H1 (cell line): ENCODE data around the gene SPATA13. TPM values are rescaled to one million over a fixed set of nuclear protein-coding genes. Genes with fewer than 3 reads are reported as not detected.

ENCODE experiments used
- CTCF ChIA-PET: fragments of 300-600 bp; sonication (Branson Sonifier 250); formaldehyde crosslinking; loops from one replicate; lab custom pipeline; 2021; ENCODE audit not compliant: partially characterized antibody; lab: Charles Lee
- POLR2A ChIA-PET: fragments of 300-600 bp; sonication (Branson Sonifier 250); formaldehyde crosslinking; loops from one replicate; lab custom pipeline; 2021; ENCODE audit warnings: inconsistent platforms; ENCODE audit not compliant: partially characterized antibody; lab: Charles Lee
- DNase-seq, 2 experiments: peaks; one replicate each; pipeline versions ENCODE4 v3.0.0 to v3.0.0-alpha.2; 2010 to 2022; ENCODE audit warnings: low spot score in 2 of 2, low read depth in 1 of 2, mixed read lengths in 1 of 2
- FAIRE-seq: peaks from 2 replicates; lab custom pipeline; 2011; peaks lifted over from hg19 to GRCh38; lab: Jason Lieb, UNC
- H2AFZ ChIP-seq: 2 replicates; pipeline ENCODE4 v1.8.1; 2012; ENCODE audit warnings: low read length, inconsistent platforms
- H2AK5ac ChIP-seq: 2 replicates; pipeline ENCODE4 v1.6.1; 2013; ENCODE audit warnings: low read depth, low read length
- H2BK120ac ChIP-seq: replicated peaks from 2 replicates; pipeline ENCODE3; 2013; ENCODE audit warnings: low read depth, low read length, inconsistent platforms
- H2BK12ac ChIP-seq: 2 replicates; pipeline ENCODE4 v1.6.1; 2013; ENCODE audit warnings: low read depth, low read length
- H2BK15ac ChIP-seq: 2 replicates; pipeline ENCODE4 v1.6.1; 2013; ENCODE audit warnings: low read length
- H2BK20ac ChIP-seq: 2 replicates; pipeline ENCODE4 v1.6.1; 2013; ENCODE audit warnings: low read length
- H2BK5ac ChIP-seq: 2 replicates; pipeline ENCODE4 v1.6.1; 2013; ENCODE audit warnings: low read depth, low read length
- H3K14ac ChIP-seq: 2 replicates; pipeline ENCODE4 v1.6.1; 2013; ENCODE audit warnings: inconsistent platforms; ENCODE audit not compliant: insufficient read length
- H3K18ac ChIP-seq: 2 replicates; pipeline ENCODE4 v1.6.1; 2013; ENCODE audit warnings: low read length; ENCODE audit errors: extremely low read depth
- H3K23ac ChIP-seq: 2 replicates; pipeline ENCODE4 v1.6.1; 2013; ENCODE audit warnings: inconsistent platforms; ENCODE audit not compliant: insufficient read length
- H3K23me2 ChIP-seq: 2 replicates; pipeline ENCODE4 v1.6.1; 2013; ENCODE audit warnings: low read depth, low read length
- H3K27ac ChIP-seq: 2 replicates; pipeline ENCODE4 v1.6.1; 2011; ENCODE audit warnings: low read depth, low read length, inconsistent platforms
- H3K27me3 ChIP-seq, 4 experiments: replicated peaks in 1 of 4; 1 replicate in 1 of 4; 2 replicates in 3 of 4; pipeline versions ENCODE4 v1.6.1 to v1.8.1; 2011 to 2013; ENCODE audit warnings: low read length in 3 of 4, mild to moderate bottlenecking in 3 of 4, inconsistent platforms in 2 of 4, mixed read lengths in 2 of 4, moderate library complexity in 1 of 4; ENCODE audit not compliant: control insufficient read depth in 3 of 4, insufficient read depth in 3 of 4; ENCODE audit errors: extremely low read depth in 1 of 4
- H3K36me3 ChIP-seq, 4 experiments: 2 replicates each; pipeline versions ENCODE4 v1.6.1 to v1.8.1; 2011 to 2013; ENCODE audit warnings: mild to moderate bottlenecking in 4 of 4, low read length in 3 of 4, moderate library complexity in 2 of 4, control low read depth in 1 of 4, inconsistent platforms in 1 of 4; ENCODE audit not compliant: insufficient read depth in 4 of 4, control insufficient read depth in 2 of 4
- H3K4ac ChIP-seq: replicated peaks from 2 replicates; pipeline ENCODE3; 2013; ENCODE audit warnings: low read length, low read depth, mixed read lengths, inconsistent platforms; ENCODE audit not compliant: insufficient read length
- H3K4me1 ChIP-seq, 4 experiments: replicated peaks in 1 of 4; 1 replicate in 1 of 4; 2 replicates in 3 of 4; pipeline versions ENCODE4 v1.6.1 to v1.8.1; 2011 to 2013; ENCODE audit warnings: low read length in 3 of 4, inconsistent platforms in 2 of 4, mixed read lengths in 1 of 4; ENCODE audit not compliant: insufficient read depth in 4 of 4, control insufficient read depth in 3 of 4
- H3K4me2 ChIP-seq, 2 experiments: 2 replicates each; pipeline versions ENCODE4 v1.6.1 to v1.8.1; 2011 to 2013; ENCODE audit warnings: low read depth in 2 of 2, low read length in 2 of 2, control low read depth in 1 of 2, inconsistent platforms in 1 of 2, mild to moderate bottlenecking in 1 of 2; ENCODE audit not compliant: insufficient read depth in 1 of 2
- H3K4me3 ChIP-seq, 4 experiments: fragments of 200-600, 300-600 bp in 1 of 4; sonication (generic), shearing (Covaris generic), sonication (Bioruptor Twin) in 1 of 4; 2 replicates each; pipeline versions ENCODE4 v1.5.1 to v1.8.1; 2011 to 2016; ENCODE audit warnings: low read length in 4 of 4, low read depth in 3 of 4, control low read depth in 2 of 4, inconsistent platforms in 2 of 4, mild to moderate bottlenecking in 2 of 4, mixed read lengths in 1 of 4, moderate library complexity in 1 of 4; ENCODE audit not compliant: insufficient read depth in 2 of 4; ENCODE audit errors: extremely low read depth in 1 of 4
- H3K56ac ChIP-seq: replicated peaks from 2 replicates; pipeline ENCODE3; 2013; ENCODE audit warnings: low read depth, mild to moderate bottlenecking, mixed read lengths, low read length, inconsistent platforms; ENCODE audit not compliant: insufficient read length
- H3K79me1 ChIP-seq: 2 replicates; pipeline ENCODE4 v1.6.1; 2013; ENCODE audit warnings: low read depth, low read length, control low read depth
- H3K79me2 ChIP-seq, 2 experiments: 2 replicates each; pipeline versions ENCODE4 v1.6.1 to v1.8.1; 2012 to 2013; ENCODE audit warnings: low read length in 2 of 2, mild to moderate bottlenecking in 2 of 2, inconsistent platforms in 1 of 2; ENCODE audit not compliant: insufficient read depth in 2 of 2, control insufficient read depth in 1 of 2
- H3K9ac ChIP-seq, 4 experiments: replicated peaks in 1 of 4; 1 replicate in 1 of 4; 2 replicates in 3 of 4; pipeline versions ENCODE4 v1.6.1 to v1.8.1; 2011 to 2013; ENCODE audit warnings: low read depth in 3 of 4, low read length in 3 of 4, control low read depth in 2 of 4, mild to moderate bottlenecking in 2 of 4, moderate library complexity in 2 of 4, inconsistent platforms in 1 of 4; ENCODE audit errors: extremely low read depth in 1 of 4
- H3K9me3 ChIP-seq, 2 experiments: 2 replicates each; pipeline versions ENCODE4 v1.6.1 to v1.8.1; 2012 to 2013; ENCODE audit warnings: mild to moderate bottlenecking in 2 of 2, moderate library complexity in 2 of 2, control low read depth in 1 of 2, inconsistent platforms in 1 of 2, low read depth in 1 of 2, low read length in 1 of 2, mixed read lengths in 1 of 2; ENCODE audit not compliant: insufficient read depth in 2 of 2
- H4K20me1 ChIP-seq, 2 experiments: replicated peaks in 1 of 2; 2 replicates each; pipeline versions ENCODE3 to v1.8.1; 2011 to 2013; ENCODE audit warnings: inconsistent platforms in 2 of 2, low read length in 2 of 2, mild to moderate bottlenecking in 1 of 2; ENCODE audit not compliant: insufficient read depth in 2 of 2, control insufficient read depth in 1 of 2
- H4K5ac ChIP-seq: 2 replicates; pipeline ENCODE4 v1.6.1; 2013; ENCODE audit warnings: low read length, low read depth, mixed read lengths, inconsistent platforms; ENCODE audit not compliant: insufficient read length
- H4K8ac ChIP-seq: 2 replicates; pipeline ENCODE4 v1.8.0; 2013; ENCODE audit warnings: mild to moderate bottlenecking, moderate library complexity, low read length, inconsistent platforms; ENCODE audit not compliant: insufficient read depth; ENCODE audit errors: extremely low read depth
- H4K91ac ChIP-seq: replicated peaks from 2 replicates; pipeline ENCODE3; 2013; ENCODE audit warnings: low read length, mixed read lengths, inconsistent platforms; ENCODE audit not compliant: insufficient read length
- ASH2L ChIP-seq: fragments of 200-600, 300-600 bp; sonication (generic); IDR thresholded peaks from one replicate; pipeline ENCODE4 v1.7.1; 2017; ENCODE audit warnings: low read length
- BACH1 ChIP-seq: IDR thresholded peaks from 2 replicates; pipeline ENCODE4 v1.6.1; 2012; ENCODE audit warnings: low read length, improper control_type of control experiment
- CHD2 ChIP-seq: IDR thresholded peaks from 2 replicates; pipeline ENCODE4 v1.6.1; 2012; ENCODE audit warnings: low read length, improper control_type of control experiment
- CREB1 ChIP-seq: IDR thresholded peaks from 2 replicates; pipeline ENCODE4 v1.6.1; 2012; ENCODE audit warnings: inconsistent platforms
- EGR1 ChIP-seq: IDR thresholded peaks from 2 replicates; pipeline ENCODE4 v1.6.1; 2011; ENCODE audit warnings: low read depth, low read length, borderline replicate concordance
- EZH2 ChIP-seq: fragments of 200-600 bp; sonication (generic); IDR thresholded peaks from 2 replicates; pipeline ENCODE4 v1.7.1; 2012; ENCODE audit warnings: low read depth, mild to moderate bottlenecking, moderate library complexity, low read length, inconsistent platforms; ENCODE audit not compliant: severe bottlenecking
- GTF2F1 ChIP-seq: IDR thresholded peaks from 2 replicates; pipeline ENCODE4 v1.6.1; 2012; ENCODE audit warnings: low read depth, low read length, improper control_type of control experiment, borderline replicate concordance
- HDAC6 ChIP-seq: IDR thresholded peaks from one replicate; pipeline ENCODE4 v1.7.1; 2012; ENCODE audit warnings: low read depth, mild to moderate bottlenecking, inconsistent platforms, low read length, moderate library complexity
- KDM1A ChIP-seq: fragments of 200-600, 300-600 bp; sonication (generic); IDR thresholded peaks from 2 replicates; pipeline ENCODE4 v1.7.1; 2016; ENCODE audit warnings: mild to moderate bottlenecking, low read length, borderline replicate concordance
- POU5F1 ChIP-seq: IDR thresholded peaks from 2 replicates; pipeline ENCODE4 v1.6.1; 2011; ENCODE audit warnings: low read depth, mild to moderate bottlenecking, low read length, moderate library complexity
- SP1 ChIP-seq: IDR thresholded peaks from 2 replicates; pipeline ENCODE4 v1.6.1; 2011; ENCODE audit warnings: low read depth, low read length
- SP2 ChIP-seq: IDR thresholded peaks from 2 replicates; pipeline ENCODE4 v1.6.1; 2012; ENCODE audit warnings: mild to moderate bottlenecking, low read length, inconsistent platforms
- SP4 ChIP-seq: IDR thresholded peaks from 2 replicates; pipeline ENCODE4 v1.6.1; 2012; ENCODE audit warnings: low read length, inconsistent platforms
- TAF1 ChIP-seq: IDR thresholded peaks from 2 replicates; pipeline ENCODE4 v1.6.1; 2011; ENCODE audit warnings: mild to moderate bottlenecking, low read depth, low read length
- TCF12 ChIP-seq: IDR thresholded peaks from 2 replicates; pipeline ENCODE4 v1.6.1; 2011; ENCODE audit warnings: low read depth, mild to moderate bottlenecking, low read length
- whole genome bisulfite sequencing, 2 experiments: shearing (Covaris generic) in 1 of 2; methylation state at CpG; one replicate each; pipeline versions ENCODE4 v1.1.6 to v1.1.7; 2013 to 2015; ENCODE audit warnings: low lambda C conversion rate in 2 of 2, mixed read lengths in 2 of 2, inconsistent platforms in 1 of 2, low coverage in 1 of 2, missing lambda C conversion rate in 1 of 2; ENCODE audit not compliant: insufficient replicate concordance in 2 of 2, insufficient coverage in 1 of 2, insufficient read length in 1 of 2; ENCODE audit errors: extremely low coverage in 1 of 2, missing lambda C conversion rate in 1 of 2; 5-methylcytosine and 5-hydroxymethylcytosine counted together
- polyA plus RNA-seq, 7 experiments: library from polyadenylated mRNA; depleted of rRNA in 3 of 7; stranded (reverse) in 5 of 7; unstranded in 2 of 7; fragments of >200 nt in 5 of 7; fragments of 200-250 nt in 2 of 7; gene quantifications; 1 replicate in 5 of 7; 2 replicates in 1 of 7; 4 replicates in 1 of 7; pipeline versions ENCODE4 v1.2.1 to v1.2.3, GENCODE V29; 2011 to 2013; ENCODE audit warnings: missing spikeins in 2 of 7, mixed read lengths in 2 of 7
- total RNA-seq: library from RNA; stranded (reverse); fragmentation: NEBNext Ultra II Directional; extraction: Animal tissue kit (Norgen Biotek cat#: 25700); gene quantifications from 2 replicates; pipeline ENCODE4 v1.2.1, GENCODE V29; 2021

SPATA13 gene
- total and polyA plus RNA-seq, 2 of the 8 experiments (the other 6 are each of a cell fraction or from before 2014, with no cell fraction given), result 12.6 to 30.9 TPM

DNA sequence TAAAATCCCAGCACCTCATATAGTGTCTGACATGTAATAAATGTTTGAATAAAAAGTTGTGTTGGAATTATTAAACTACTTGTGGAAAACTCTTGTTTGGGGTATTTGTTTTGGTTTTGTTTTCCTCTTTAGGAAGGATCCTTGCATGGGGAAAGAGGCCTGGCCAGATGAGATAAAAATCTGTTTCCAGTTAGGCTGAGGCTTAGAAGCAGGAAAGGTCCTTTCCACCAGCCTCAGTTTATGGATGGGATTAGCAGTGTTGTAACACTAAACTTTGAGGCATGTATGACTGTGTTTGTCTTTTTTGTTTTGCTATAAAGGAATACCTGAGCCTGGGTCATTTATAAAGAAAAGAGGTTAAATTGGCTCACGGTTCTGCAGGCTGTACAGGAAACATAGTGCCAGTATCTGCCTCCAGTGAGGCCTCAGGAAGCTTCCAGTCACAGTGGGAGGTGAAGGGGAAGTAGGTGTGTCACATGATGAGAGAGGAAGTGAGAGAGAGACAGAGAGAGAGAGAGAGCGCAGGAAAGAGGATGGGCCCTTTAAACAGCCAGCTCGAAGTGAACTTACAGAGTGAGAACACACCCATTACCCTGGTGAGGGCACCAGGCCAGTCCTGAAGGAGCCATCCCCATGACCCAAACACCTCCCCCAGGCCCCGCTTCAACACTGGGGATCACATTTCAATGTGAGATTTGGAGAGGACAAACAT is 21.6 kb downstream of the SPATA13 start:
- H2BK12ac ChIP-seq, result no peak overlapping the region
- no peaks in the 10 kb centered on the region for H3K23me2 ChIP-seq
- no peak overlapping the region for H2BK20ac ChIP-seq
- FAIRE-seq (no peak), DNase-seq (no peak)
- H2AFZ ChIP-seq, result no peak overlapping the region
- no peak overlapping the region for H3K23ac ChIP-seq
- no peak overlapping the region for H3K9ac ChIP-seq
- H3K79me1 ChIP-seq, result peaks cover 7% of the 10 kb centered on the region
- H3K4me2 ChIP-seq, result no peak overlapping the region
- ChIA-PET POLR2A (interaction anchor here (0.8 kb wide), 1 partner anchor 21 kb away, joined by 3 read pairs; no protein-coding TSS in a partner anchor), CTCF (interaction anchor here (0.6 to 1.3 kb wide), 4 partner anchors 47 to 129 kb away, joined by 3 to 4 read pairs (median 3); no protein-coding TSS in a partner anchor)
- no peak overlapping the region for H3K14ac ChIP-seq
- no peak overlapping the region for H2BK15ac ChIP-seq
- no peak overlapping the region for H4K5ac ChIP-seq
- 84% methylated on average over 4 of the region's 4 CpGs; no CpG with 5 or more reads in 1 of the 2 experiments for WGBS, 2 experiments
- no peak overlapping the region for H4K8ac ChIP-seq
- peaks cover 0 to 6% (median 3%) of the 10 kb centered on the region in 4 experiments; a peak in 3 of 7 replicates for H3K4me1 ChIP-seq
- H4K20me1 ChIP-seq, result peaks cover 0 to 4% of the 10 kb centered on the region in 2 experiments
- H3K9me3 ChIP-seq, result no peaks in the 10 kb centered on the region
- no peak overlapping the region for H3K18ac ChIP-seq
- H3K27ac ChIP-seq, result no peak overlapping the region
- no peak overlapping the region; the same call in 1 of the 2 replicates for H2BK5ac ChIP-seq
- H2BK120ac ChIP-seq, result no peak overlapping the region
- no peak overlapping the region for H4K91ac ChIP-seq
- H3K4ac ChIP-seq, result no peak overlapping the region
- peaks cover 0 to 70% of the 10 kb centered on the region in 2 experiments; a peak in 2 of 4 replicates for H3K79me2 ChIP-seq
- no peak overlapping the region for H3K56ac ChIP-seq
- H3K36me3 ChIP-seq, result no peaks in the 10 kb centered on the region
- no peak overlapping the region for H3K4me3 ChIP-seq
- no peaks in the 10 kb centered on the region for H3K27me3 ChIP-seq
- H2AK5ac ChIP-seq, result no peak overlapping the region
- TF ChIP-seq EGR1 (no peak), CREB1 (no peak), ASH2L (no peak), HDAC6 (no peak), SP2 (no peak), TCF12 (no peak), GTF2F1 (no peak), KDM1A (no peak), EZH2 (no peak), SP4 (no peak), BACH1 (no peak), TAF1 (no peak), POU5F1 (no peak), SP1 (no peak), CHD2 (no peak)
